Caco-2 (cell line): Measurements from ENCODE around the gene PLCB4. TPM values are rescaled to one million over a fixed set of nuclear protein-coding genes. Genes with fewer than 3 reads are reported as not detected.

ENCODE experiments used
- BruUV-seq: library from RNA; stranded (reverse); fragments of 400-500 nt; replicated peaks from 2 replicates; lab custom pipeline; 2021; lab: Mats Ljungman, UMichigan
- CTCF ChIA-PET: fragments of 300-600 bp; sonication (Branson Sonifier 250); formaldehyde crosslinking; loops from one replicate; lab custom pipeline; 2022; ENCODE audit warnings: antibody characterized with exemption; lab: Charles Lee
- POLR2A ChIA-PET: fragments of 300-600 bp; sonication (Branson Sonifier 250); formaldehyde crosslinking; loops from one replicate; lab custom pipeline; 2022; ENCODE audit warnings: antibody characterized with exemption; lab: Charles Lee
- DNase-seq, 2 experiments: peaks; one replicate each; pipeline versions ENCODE4 v3.0.0 to v3.0.0-alpha.2; 2020 to 2022
- H3K27me3 ChIP-seq: replicated peaks from 2 replicates; pipeline ENCODE4 v1.6.0; 2011; ENCODE audit warnings: low read length; ENCODE audit not compliant: control insufficient read depth, insufficient read depth
- H3K36me3 ChIP-seq: 2 replicates; pipeline ENCODE4 v1.5.1; 2011; ENCODE audit warnings: low read length; ENCODE audit not compliant: control insufficient read depth, insufficient read depth
- H3K4me1 ChIP-seq: fragments of 250-450 bp; sonication (Bioruptor Pico); 2 replicates; pipeline ENCODE4 v1.5.1; 2020; ENCODE audit warnings: mild to moderate bottlenecking
- H3K4me3 ChIP-seq: 2 replicates; pipeline ENCODE4 v1.5.1; 2011; ENCODE audit warnings: low read depth, mild to moderate bottlenecking, control low read depth, low read length
- H3K9me3 ChIP-seq: fragments of 250-450 bp; sonication (Bioruptor Pico); 2 replicates; pipeline ENCODE4 v1.5.1; 2020; ENCODE audit warnings: mild to moderate bottlenecking, moderate library complexity
- H3K27ac Mint-ChIP-seq: one replicate; pipeline ENCODE4 v1.8.0; 2022; ENCODE audit warnings: mixed read lengths; ENCODE audit not compliant: unreplicated experiment
- H3K27me3 Mint-ChIP-seq: one replicate; pipeline ENCODE4 v1.8.0; 2022; ENCODE audit warnings: mixed read lengths; ENCODE audit not compliant: insufficient read depth, unreplicated experiment
- H3K36me3 Mint-ChIP-seq: one replicate; pipeline ENCODE4 v1.8.0; 2022; ENCODE audit warnings: mild to moderate bottlenecking, mixed read lengths; ENCODE audit not compliant: insufficient read depth, unreplicated experiment
- H3K4me1 Mint-ChIP-seq: one replicate; pipeline ENCODE4 v1.8.0; 2022; ENCODE audit warnings: low read depth, mixed read lengths; ENCODE audit not compliant: unreplicated experiment
- H3K4me3 Mint-ChIP-seq: one replicate; pipeline ENCODE4 v1.8.0; 2022; ENCODE audit warnings: mild to moderate bottlenecking, moderate library complexity, mixed read lengths; ENCODE audit not compliant: unreplicated experiment
- H3K9me3 Mint-ChIP-seq: one replicate; pipeline ENCODE4 v1.8.0; 2022; ENCODE audit warnings: mixed read lengths; ENCODE audit not compliant: unreplicated experiment
- intact Hi-C: fragments of 100-400 bp; cut with micrococcal nuclease; formaldehyde crosslinking; loops from one replicate; pipeline ENCODE4 v1.10.0; 2022; ENCODE audit not compliant: unreplicated experiment
- total RNA-seq: library from RNA; stranded (reverse); gene quantifications from 2 replicates; pipeline ENCODE4 v1.2.3, GENCODE V29; 2022
- TF ChIP-seq, protein P1 (sequence below), 2 experiments: fragments of 200-600 bp in 1 of 2; IDR thresholded peaks; 1 replicate in 1 of 2; 2 replicates in 1 of 2; pipeline versions ENCODE4 v1.5.1 to v1.8.0; 2011 to 2022; ENCODE audit warnings: antibody characterized with exemption in 1 of 2, control low read depth in 1 of 2, inconsistent platforms in 1 of 2, low read depth in 1 of 2, low read length in 1 of 2, mild to moderate bottlenecking in 1 of 2, moderate library complexity in 1 of 2; ENCODE audit not compliant: insufficient read depth in 1 of 2, severe bottlenecking in 1 of 2, unreplicated experiment in 1 of 2

Gene PLCB4
- total RNA-seq, 1 experiment from 2014 or later: 3.0 TPM

DNA sequence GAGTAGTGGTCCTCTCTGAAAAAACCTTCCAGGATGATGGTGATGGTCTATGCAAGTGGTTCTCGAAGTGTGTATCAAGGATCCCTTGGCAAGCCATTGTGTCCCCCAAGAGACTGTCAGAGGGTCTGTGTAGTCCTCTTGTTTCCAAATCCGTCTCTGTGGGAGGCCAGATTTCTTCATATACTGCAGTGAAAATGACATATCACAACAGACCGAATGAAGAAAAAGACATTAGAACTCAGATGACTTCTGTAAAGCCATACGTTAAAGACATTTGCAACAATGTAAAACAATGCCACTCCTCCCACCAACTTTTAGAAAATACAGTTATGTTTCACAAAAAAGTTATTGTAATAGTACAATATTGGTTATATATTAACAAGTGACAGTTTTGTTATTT is 418.3 kb downstream of the PLCB4 start:
- H3K9me3 ChIP-seq: no peaks in the 10 kb centered on the region
- H3K27me3 ChIP-seq: no peaks in the 10 kb centered on the region
- intact Hi-C loops: no loop called here
- CTCF ChIA-PET: no interaction called here
- Mint-ChIP-seq H3K36me3 (no peaks in the 10 kb centered on the region), H3K27me3 (peaks cover 11% of the 10 kb centered on the region), H3K27ac (no peak overlapping the region), H3K9me3 (no peaks in the 10 kb centered on the region), H3K4me1 (no peaks in the 10 kb centered on the region), H3K4me3 (no peak overlapping the region)
- POLR2A ChIA-PET: no interaction called here
- TF ChIP-seq, protein P1, sequence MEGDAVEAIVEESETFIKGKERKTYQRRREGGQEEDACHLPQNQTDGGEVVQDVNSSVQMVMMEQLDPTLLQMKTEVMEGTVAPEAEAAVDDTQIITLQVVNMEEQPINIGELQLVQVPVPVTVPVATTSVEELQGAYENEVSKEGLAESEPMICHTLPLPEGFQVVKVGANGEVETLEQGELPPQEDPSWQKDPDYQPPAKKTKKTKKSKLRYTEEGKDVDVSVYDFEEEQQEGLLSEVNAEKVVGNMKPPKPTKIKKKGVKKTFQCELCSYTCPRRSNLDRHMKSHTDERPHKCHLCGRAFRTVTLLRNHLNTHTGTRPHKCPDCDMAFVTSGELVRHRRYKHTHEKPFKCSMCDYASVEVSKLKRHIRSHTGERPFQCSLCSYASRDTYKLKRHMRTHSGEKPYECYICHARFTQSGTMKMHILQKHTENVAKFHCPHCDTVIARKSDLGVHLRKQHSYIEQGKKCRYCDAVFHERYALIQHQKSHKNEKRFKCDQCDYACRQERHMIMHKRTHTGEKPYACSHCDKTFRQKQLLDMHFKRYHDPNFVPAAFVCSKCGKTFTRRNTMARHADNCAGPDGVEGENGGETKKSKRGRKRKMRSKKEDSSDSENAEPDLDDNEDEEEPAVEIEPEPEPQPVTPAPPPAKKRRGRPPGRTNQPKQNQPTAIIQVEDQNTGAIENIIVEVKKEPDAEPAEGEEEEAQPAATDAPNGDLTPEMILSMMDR (IDR thresholded peaks at IDR 0.05; ENCODE audit: insufficient read depth in 1 of 2, low read depth in 1 of 2, low read length in 1 of 2, severe bottlenecking in 1 of 2, unreplicated experiment in 1 of 2): no peak
- DNase-seq: no peak
- BruUV-seq: no TSS peak
- H3K4me3 ChIP-seq: no peak overlapping the region
- H3K4me1 ChIP-seq: no peaks in the 10 kb centered on the region
- H3K36me3 ChIP-seq: no peaks in the 10 kb centered on the region

DNA sequence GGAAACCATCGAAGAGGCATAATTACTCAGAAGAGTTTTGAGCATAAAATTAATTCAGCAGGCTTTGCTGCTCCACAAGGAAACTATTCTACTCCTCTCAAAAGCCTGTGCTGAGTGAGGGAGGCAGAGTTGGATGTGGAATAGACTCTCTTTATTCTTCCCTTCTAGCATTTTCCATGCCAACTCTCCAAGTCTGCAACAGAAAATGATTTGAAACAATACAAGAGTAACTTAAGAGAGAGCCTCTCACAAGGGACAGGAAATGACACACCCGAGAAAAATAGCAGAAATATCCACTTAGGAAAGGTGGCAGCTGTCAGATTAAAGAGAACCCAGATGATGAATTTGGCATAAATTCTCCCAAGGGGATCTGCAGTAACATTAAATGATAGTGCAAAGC is 419.2 kb downstream of the PLCB4 start:
- no peak for DNase-seq
- POLR2A ChIA-PET: no interaction called here
- no peaks in the 10 kb centered on the region for H3K4me1 ChIP-seq
- Mint-ChIP-seq H3K9me3 (no peaks in the 10 kb centered on the region), H3K36me3 (no peaks in the 10 kb centered on the region), H3K27ac (no peak overlapping the region), H3K4me3 (no peak overlapping the region), H3K4me1 (no peaks in the 10 kb centered on the region), H3K27me3 (peaks cover 7% of the 10 kb centered on the region)
- H3K36me3 ChIP-seq: no peaks in the 10 kb centered on the region
- H3K27me3 ChIP-seq: no peaks in the 10 kb centered on the region
- H3K4me3 ChIP-seq: no peak overlapping the region
- BruUV-seq: no TSS peak
- CTCF ChIA-PET: no interaction called here
- intact Hi-C loops: no loop called here
- TF ChIP-seq, protein P1 (IDR thresholded peaks at IDR 0.05; ENCODE audit: insufficient read depth in 1 of 2, low read depth in 1 of 2, low read length in 1 of 2, severe bottlenecking in 1 of 2, unreplicated experiment in 1 of 2): no peak
- H3K9me3 ChIP-seq: no peaks in the 10 kb centered on the region

GRCh38 chr20:9490161-9490560 is 421.3 kb downstream of the PLCB4 start:
- DNase-seq: no peak

More at GRCh38 chr20:9490161-9490560, 421.3 kb downstream of the PLCB4 start:
- intact Hi-C loops: no loop called here
- no peak overlapping the region for H3K4me3 Mint-ChIP-seq
- Histone ChIP-seq H3K4me1 (no peaks in the 10 kb centered on the region), H3K9me3 (no peaks in the 10 kb centered on the region), H3K4me3 (no peak overlapping the region), H3K36me3 (no peaks in the 10 kb centered on the region), H3K27me3 (no peaks in the 10 kb centered on the region)
- H3K9me3 Mint-ChIP-seq: no peaks in the 10 kb centered on the region
- H3K4me1 Mint-ChIP-seq: no peaks in the 10 kb centered on the region
- no peaks in the 10 kb centered on the region for H3K36me3 Mint-ChIP-seq
- no peak overlapping the region for H3K27ac Mint-ChIP-seq
- TF ChIP-seq, protein P1 (IDR thresholded peaks at IDR 0.05; ENCODE audit: insufficient read depth in 1 of 2, low read depth in 1 of 2, low read length in 1 of 2, severe bottlenecking in 1 of 2, unreplicated experiment in 1 of 2): no peak
- no TSS peak for BruUV-seq
- POLR2A ChIA-PET: no interaction called here
- CTCF ChIA-PET: no interaction called here
- peaks cover 7% of the 10 kb centered on the region for H3K27me3 Mint-ChIP-seq
